Adrenal gland (tissue), 12 donors: ENCODE measurements around the gene MDM4. TPM values are rescaled to one million over a fixed set of nuclear protein-coding genes. Genes with fewer than 3 reads are reported as not detected.
A peak's percentile ranks its signal among the peaks of the same experiment; 100 is the strongest.

ENCODE experiments used
- DNase-seq, 7 donors: peaks; one replicate each; pipeline ENCODE4 v3.0.0-alpha.2; 2019 to 2020
- H3K27ac ChIP-seq, 5 donors: fragments of 200-600 bp; sonication (generic) in 4 of 5; 1 replicate in 3 of 5; 2 replicates in 2 of 5; pipeline versions ENCODE4 v1.5.1 to v1.8.0; 2016 to 2020; ENCODE audit warnings: mild to moderate bottlenecking in 1 of 5
- H3K27me3 ChIP-seq: fragments of 200-600 bp; 2 replicates; pipeline ENCODE4 v1.8.0; 2021
- H3K36me3 ChIP-seq, 2 donors: fragments of 200-600 bp; replicated peaks in 1 of 2; 1 replicate in 1 of 2; 2 replicates in 1 of 2; pipeline versions ENCODE4 v1.5.1 to v1.8.0; 2018 to 2022
- H3K4me1 ChIP-seq, 2 donors: fragments of 200-600 bp; replicated peaks in 1 of 2; 1 replicate in 1 of 2; 2 replicates in 1 of 2; pipeline versions ENCODE4 v1.5.1 to v1.8.0; 2018 to 2021
- H3K4me3 ChIP-seq, 4 donors: fragments of 200-600 bp; sonication (generic) in 3 of 4; one replicate each; pipeline ENCODE4 v1.5.1; 2016 to 2018
- H3K9me3 ChIP-seq, 3 donors: fragments of 200-600 bp; sonication (generic) in 1 of 3; replicated peaks in 1 of 3; 1 replicate in 2 of 3; 2 replicates in 1 of 3; pipeline versions ENCODE4 v1.5.1 to v1.8.0; 2016 to 2021
- CTCF ChIP-seq, 6 experiments: fragments of 450-650 bp in 4 of 6; fragments of 200-600 bp in 2 of 6; sonication (generic) in 1 of 6; IDR thresholded peaks; 1 replicate in 5 of 6; 2 replicates in 1 of 6; pipeline versions ENCODE4 v1.5.1 to v1.8.0; 2016 to 2021; ENCODE audit warnings: antibody characterized with exemption in 6 of 6, mild to moderate bottlenecking in 2 of 6, moderate library complexity in 1 of 6
- POLR2A ChIP-seq, 2 donors: fragments of 450-650 bp; IDR thresholded peaks; one replicate each; pipeline ENCODE4 v1.6.1; 2017; ENCODE audit warnings: antibody characterized with exemption in 2 of 2, mild to moderate bottlenecking in 2 of 2, moderate library complexity in 1 of 2
- whole genome bisulfite sequencing, 4 donors: extraction: QIAGEN DNeasy Blood & Tissue Kit in 2 of 4; methylation state at CpG; one replicate each; pipeline versions ENCODE4 v1.1.5 to v1.1.7; 2013 to 2017; 5-methylcytosine and 5-hydroxymethylcytosine counted together
- intact Hi-C, 2 donors: fragments of 100-400 bp; cut with DNase I; formaldehyde crosslinking; loops; one replicate each; pipeline versions ENCODE4 v1.14.1 to v1.15.0; 2022 to 2023
- polyA plus RNA-seq, 3 donors: library from polyadenylated mRNA; stranded (reverse); fragments of 200-250 nt in 2 of 3; fragments of 350-450 nt in 1 of 3; fragmentation: Illumina TruSeq in 1 of 3; extraction: RNeasy Lipid Tissue Mini Kit (QIAGEN cat#74804) in 1 of 3; gene quantifications; one replicate each; pipeline ENCODE4 v1.2.3, GENCODE V29; 2013 to 2014
- total RNA-seq, 9 donors: library from RNA; depleted of rRNA in 4 of 9; stranded (reverse); fragments of >200 nt in 4 of 9; fragments of 120-200 nt in 1 of 9; fragmentation: NEBNext Ultra II Directional in 1 of 9; extraction: Animal tissue kit (Norgen Biotek cat#: 25700) in 1 of 9; gene quantifications; one replicate each; pipeline versions ENCODE4 v1.1.0 to v1.2.4, GENCODE V29; 2013 to 2023
- donor health status: healthy with polysubstance abuse.
- donor health status: Bipolar disorder and iron deficiency.
- donor health status: DM: yes; HTN: yes; CAD: no.
- donor health status: DM: no; HTN: no; CAD: no.
- donor health status: DM: no; HTN: no; CAD: no.
- donor health status: DM: yes; HTN: yes; CAD: no.

MDM4 gene
- total and polyA plus RNA-seq, 12 donors = 11.3 to 77.4 (median 42.8) TPM

- TF ChIP-seq CTCF (IDR thresholded peaks at IDR 0.05) (no peak), POLR2A (IDR thresholded peaks at IDR 0.05) (no peak)
- WGBS, 4 donors = 82 to 90% (median 85%) methylated on average over 7 of the region's 7 CpGs
- DNase-seq = no peak
- H3K4me1 ChIP-seq = peaks cover 14 to 38% of the 10 kb centered on the region in 2 donors
- peak overlapping the region in 1 of 5 donors; percentile 49 for H3K27ac ChIP-seq
- no peaks in the 10 kb centered on the region for H3K9me3 ChIP-seq
- no peaks in the 10 kb centered on the region for H3K36me3 ChIP-seq
- H3K4me3 ChIP-seq = no peak overlapping the region
- no peaks in the 10 kb centered on the region for H3K27me3 ChIP-seq
- intact Hi-C loops = no loop called here
Observed at GRCh38 chr1:204478172-204478899, 37.9 kb upstream of the MDM4 start.

- DNase-seq = no peak
- Histone ChIP-seq H3K36me3 (no peaks in the 10 kb centered on the region), H3K27ac (no peak overlapping the region), H3K4me1 (peaks cover 14 to 38% of the 10 kb centered on the region in 2 donors), H3K4me3 (no peak overlapping the region), H3K27me3 (no peaks in the 10 kb centered on the region), H3K9me3 (no peaks in the 10 kb centered on the region)
- 64 to 82% (median 74%) methylated on average over 1 to 2 of the region's 2 CpGs for WGBS, 4 donors
- intact Hi-C loops = no loop called here
- no peak for TF ChIP-seq CTCF (IDR thresholded peaks at IDR 0.05)
- TF ChIP-seq POLR2A (IDR thresholded peaks at IDR 0.05) = no peak
Observed at GRCh38 chr1:204478921-204479320, 37.3 kb upstream of the MDM4 start.

GRCh38 chr1:204479387-204480136 lies 36.6 kb upstream of the MDM4 start:
- Histone ChIP-seq H3K27ac (no peak overlapping the region), H3K9me3 (no peaks in the 10 kb centered on the region), H3K27me3 (no peaks in the 10 kb centered on the region), H3K4me1 (peaks cover 14 to 37% of the 10 kb centered on the region in 2 donors), H3K36me3 (no peaks in the 10 kb centered on the region), H3K4me3 (no peak overlapping the region)
- intact Hi-C loops = no loop called here
- TF ChIP-seq CTCF (IDR thresholded peaks at IDR 0.05) (no peak), POLR2A (IDR thresholded peaks at IDR 0.05) (no peak)
- 84 to 86% (median 85%) methylated on average over 9 to 13 of the region's 13 CpGs for WGBS, 4 donors
- DNase-seq = no peak

- WGBS, 4 donors = 62 to 92% (median 83%) methylated on average over 6 to 8 of the region's 8 CpGs
- Histone ChIP-seq H3K9me3 (no peaks in the 10 kb centered on the region), H3K4me1 (peaks cover 14 to 37% of the 10 kb centered on the region in 2 donors), H3K27me3 (no peaks in the 10 kb centered on the region), H3K4me3 (no peak overlapping the region), H3K36me3 (no peaks in the 10 kb centered on the region), H3K27ac (peak overlapping the region in 1 of 5 donors; percentile 49)
- TF ChIP-seq POLR2A (IDR thresholded peaks at IDR 0.05) (no peak), CTCF (IDR thresholded peaks at IDR 0.05) (no peak)
- intact Hi-C loops = no loop called here
- DNase-seq = no peak
Observed at GRCh38 chr1:204480515-204480914, 35.7 kb upstream of the MDM4 start.
